Fibroblast of skin of back (primary cell): ENCODE results near the gene KCNH4. TPM values are rescaled to one million over a fixed set of nuclear protein-coding genes. Genes with fewer than 3 reads are reported as not detected.
A peak's percentile ranks its signal among the peaks of the same experiment; 100 is the strongest.
"Not testable (repeated sequence)": the region's sequence is repeated elsewhere in the genome, so short reads cannot be mapped to it uniquely, and the experiment has no call there.

Experiments used
- DNase-seq: peaks from one replicate; pipeline ENCODE4 v3.0.0-alpha.2; 2013
- polyA plus RNA-seq, 2 experiments: library from polyadenylated mRNA; unstranded; fragments of 120-200 nt; gene quantifications; one replicate each; pipeline ENCODE4 v1.2.1, GENCODE V29; 2013; ENCODE audit not compliant: insufficient read length in 2 of 2

KCNH4 gene
- not detected for polyA plus RNA-seq (2013, experiment 1 of 2; ENCODE audit: insufficient read length)
- not detected for polyA plus RNA-seq (2013, experiment 2 of 2; ENCODE audit: insufficient read length)

GRCh38 chr17:42180922-42181850 is at the start of gene KCNH4:
Gene KCNH4, minus strand, starts transcription at chr17:42181142. Its CDS starts 197 bp downstream, at chr17:42180945.
- DNase-seq = peak; percentile 41

GRCh38 chr17:42230225-42230624 is 49.3 kb upstream of the KCNH4 start:
- DNase-seq = no peak

- peak; percentile 5 for DNase-seq
These were observed 47.1 kb upstream of the KCNH4 start for GRCh38 chr17:42227849-42228700.

- DNase-seq = no peak
These were observed 44.7 kb upstream of the KCNH4 start for GRCh38 chr17:42225646-42226045.

GRCh38 chr17:42224651-42225050 is 43.7 kb upstream of the KCNH4 start:
- no peak for DNase-seq

- DNase-seq = peak; percentile 51
These were observed 41.2 kb upstream of the KCNH4 start for GRCh38 chr17:42221886-42222745.

- not testable (repeated sequence) for DNase-seq
These were observed 38.3 kb upstream of the KCNH4 start for GRCh38 chr17:42219280-42219679.

- DNase-seq = no peak
These were observed 33.2 kb upstream of the KCNH4 start for GRCh38 chr17:42214156-42214555.

- no peak for DNase-seq
These were observed 31.4 kb upstream of the KCNH4 start for GRCh38 chr17:42212382-42212781.

GRCh38 chr17:42211921-42212341 is 31.0 kb upstream of the KCNH4 start:
- DNase-seq = not testable (repeated sequence)

GRCh38 chr17:42210046-42210445 is 29.1 kb upstream of the KCNH4 start:
- DNase-seq = no peak

- not testable (repeated sequence) for DNase-seq
These were observed 25.2 kb upstream of the KCNH4 start for GRCh38 chr17:42206153-42206612.

GRCh38 chr17:42203354-42203753 is 22.4 kb upstream of the KCNH4 start:
- no peak for DNase-seq

GRCh38 chr17:42202696-42203095 is 21.8 kb upstream of the KCNH4 start:
- no peak for DNase-seq

GRCh38 chr17:42202159-42202558 is 21.2 kb upstream of the KCNH4 start:
- no peak for DNase-seq

- DNase-seq = no peak
These were observed 20.5 kb upstream of the KCNH4 start for GRCh38 chr17:42201458-42201772.

- no peak for DNase-seq
These were observed 19.9 kb upstream of the KCNH4 start for GRCh38 chr17:42200706-42201457.

- DNase-seq = no peak
These were observed 18.6 kb upstream of the KCNH4 start for GRCh38 chr17:42199416-42200011.

GRCh38 chr17:42198897-42199296 is 18.0 kb upstream of the KCNH4 start:
- no peak for DNase-seq

GRCh38 chr17:42197564-42198156 is 16.7 kb upstream of the KCNH4 start:
- DNase-seq = no peak
